ENCODE measurements around the gene LHFPL4. TPM values are rescaled to one million over a fixed set of nuclear protein-coding genes. Genes with fewer than 3 reads are reported as not detected.

The LHFPL4 gene
- total RNA-seq, 1 donor from 2014 or later, result not detected

- H3K4me3 ChIP-seq (ENCODE audit: low read depth, low read length), result no peak overlapping the region
- H3K27me3 ChIP-seq (ENCODE audit: control insufficient read depth, insufficient read depth, low read length), result no peaks in the 10 kb centered on the region
- no peak for DNase-seq (ENCODE audit: low read depth)
- TF ChIP-seq, protein P1, sequence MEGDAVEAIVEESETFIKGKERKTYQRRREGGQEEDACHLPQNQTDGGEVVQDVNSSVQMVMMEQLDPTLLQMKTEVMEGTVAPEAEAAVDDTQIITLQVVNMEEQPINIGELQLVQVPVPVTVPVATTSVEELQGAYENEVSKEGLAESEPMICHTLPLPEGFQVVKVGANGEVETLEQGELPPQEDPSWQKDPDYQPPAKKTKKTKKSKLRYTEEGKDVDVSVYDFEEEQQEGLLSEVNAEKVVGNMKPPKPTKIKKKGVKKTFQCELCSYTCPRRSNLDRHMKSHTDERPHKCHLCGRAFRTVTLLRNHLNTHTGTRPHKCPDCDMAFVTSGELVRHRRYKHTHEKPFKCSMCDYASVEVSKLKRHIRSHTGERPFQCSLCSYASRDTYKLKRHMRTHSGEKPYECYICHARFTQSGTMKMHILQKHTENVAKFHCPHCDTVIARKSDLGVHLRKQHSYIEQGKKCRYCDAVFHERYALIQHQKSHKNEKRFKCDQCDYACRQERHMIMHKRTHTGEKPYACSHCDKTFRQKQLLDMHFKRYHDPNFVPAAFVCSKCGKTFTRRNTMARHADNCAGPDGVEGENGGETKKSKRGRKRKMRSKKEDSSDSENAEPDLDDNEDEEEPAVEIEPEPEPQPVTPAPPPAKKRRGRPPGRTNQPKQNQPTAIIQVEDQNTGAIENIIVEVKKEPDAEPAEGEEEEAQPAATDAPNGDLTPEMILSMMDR (IDR thresholded peaks at IDR 0.05; ENCODE audit: insufficient read depth, low read length, poor library complexity, severe bottlenecking), result no peak
- H3K36me3 ChIP-seq (ENCODE audit: control insufficient read depth, insufficient read depth, low read length), result no peaks in the 10 kb centered on the region
These were observed 36.7 kb upstream of the LHFPL4 start for GRCh38 chr3:9590282-9590791.

DNA sequence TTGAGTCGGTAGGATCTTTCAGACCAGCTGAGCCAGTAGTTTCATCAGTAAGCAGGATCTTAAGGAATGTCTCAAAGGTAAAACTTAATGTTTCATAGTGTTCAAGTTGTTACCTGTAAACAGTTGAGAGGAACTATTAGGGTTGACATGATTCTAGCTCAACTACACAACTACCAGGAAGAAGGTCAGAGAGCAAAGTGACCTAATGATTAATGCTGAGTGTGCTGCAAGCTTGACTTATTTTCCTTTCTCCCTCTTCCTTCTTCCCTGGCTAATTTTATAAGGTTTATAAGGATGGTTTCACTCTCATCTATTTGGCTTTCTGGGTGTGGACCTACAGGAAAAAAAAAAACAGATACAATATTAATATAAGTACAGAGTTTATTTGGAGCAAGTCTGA lies 30.2 kb upstream of the LHFPL4 start:
- TF ChIP-seq, protein P1 (IDR thresholded peaks at IDR 0.05; ENCODE audit: insufficient read depth, low read length, poor library complexity, severe bottlenecking), result no peak
- no peak for DNase-seq (ENCODE audit: low read depth)

GRCh38 chr3:9583371-9583770 lies 29.7 kb upstream of the LHFPL4 start:
- DNase-seq (ENCODE audit: low read depth), result no peak
- TF ChIP-seq, protein P1 (IDR thresholded peaks at IDR 0.05; ENCODE audit: insufficient read depth, low read length, poor library complexity, severe bottlenecking), result no peak

More for the DNA sequence above, 30.2 kb upstream of the LHFPL4 start:
- Histone ChIP-seq H3K27me3 (ENCODE audit: control insufficient read depth, insufficient read depth, low read length) (no peaks in the 10 kb centered on the region), H3K36me3 (ENCODE audit: control insufficient read depth, insufficient read depth, low read length) (no peaks in the 10 kb centered on the region), H3K4me3 (ENCODE audit: low read depth, low read length) (no peak overlapping the region)

GRCh38 chr3:9582332-9582731 lies 28.7 kb upstream of the LHFPL4 start:
- Histone ChIP-seq H3K4me3 (ENCODE audit: low read depth, low read length) (no peak overlapping the region), H3K27me3 (ENCODE audit: control insufficient read depth, insufficient read depth, low read length) (no peaks in the 10 kb centered on the region), H3K36me3 (ENCODE audit: control insufficient read depth, insufficient read depth, low read length) (no peaks in the 10 kb centered on the region)
- TF ChIP-seq, protein P1 (IDR thresholded peaks at IDR 0.05; ENCODE audit: insufficient read depth, low read length, poor library complexity, severe bottlenecking), result no peak
- DNase-seq (ENCODE audit: low read depth), result no peak

More at GRCh38 chr3:9583371-9583770, 29.7 kb upstream of the LHFPL4 start:
- Histone ChIP-seq H3K36me3 (ENCODE audit: control insufficient read depth, insufficient read depth, low read length) (no peaks in the 10 kb centered on the region), H3K4me3 (ENCODE audit: low read depth, low read length) (no peak overlapping the region), H3K27me3 (ENCODE audit: control insufficient read depth, insufficient read depth, low read length) (no peaks in the 10 kb centered on the region)

GRCh38 chr3:9581742-9582141 lies 28.1 kb upstream of the LHFPL4 start:
- no peak for DNase-seq (ENCODE audit: low read depth)
- H3K36me3 ChIP-seq (ENCODE audit: control insufficient read depth, insufficient read depth, low read length), result no peaks in the 10 kb centered on the region
- TF ChIP-seq, protein P1 (IDR thresholded peaks at IDR 0.05; ENCODE audit: insufficient read depth, low read length, poor library complexity, severe bottlenecking), result no peak
- no peak overlapping the region for H3K4me3 ChIP-seq (ENCODE audit: low read depth, low read length)
- H3K27me3 ChIP-seq (ENCODE audit: control insufficient read depth, insufficient read depth, low read length), result no peaks in the 10 kb centered on the region

- H3K4me3 ChIP-seq (ENCODE audit: low read depth, low read length), result no peak overlapping the region
- TF ChIP-seq, protein P1 (IDR thresholded peaks at IDR 0.05; ENCODE audit: insufficient read depth, low read length, poor library complexity, severe bottlenecking), result no peak
- no peak for DNase-seq (ENCODE audit: low read depth)
- no peaks in the 10 kb centered on the region for H3K27me3 ChIP-seq (ENCODE audit: control insufficient read depth, insufficient read depth, low read length)
- no peaks in the 10 kb centered on the region for H3K36me3 ChIP-seq (ENCODE audit: control insufficient read depth, insufficient read depth, low read length)
These were observed 15.4 kb upstream of the LHFPL4 start for GRCh38 chr3:9569054-9569453.

All from kidney epithelial cell (primary cell).